ENCODE data around the gene TMEM44. TPM values are rescaled to one million over a fixed set of nuclear protein-coding genes. Genes with fewer than 3 reads are reported as not detected.

The TMEM44 gene
- total RNA-seq, 4 donors from 2014 or later: 4.4 to 8.8 (median 7.4) TPM

DNA sequence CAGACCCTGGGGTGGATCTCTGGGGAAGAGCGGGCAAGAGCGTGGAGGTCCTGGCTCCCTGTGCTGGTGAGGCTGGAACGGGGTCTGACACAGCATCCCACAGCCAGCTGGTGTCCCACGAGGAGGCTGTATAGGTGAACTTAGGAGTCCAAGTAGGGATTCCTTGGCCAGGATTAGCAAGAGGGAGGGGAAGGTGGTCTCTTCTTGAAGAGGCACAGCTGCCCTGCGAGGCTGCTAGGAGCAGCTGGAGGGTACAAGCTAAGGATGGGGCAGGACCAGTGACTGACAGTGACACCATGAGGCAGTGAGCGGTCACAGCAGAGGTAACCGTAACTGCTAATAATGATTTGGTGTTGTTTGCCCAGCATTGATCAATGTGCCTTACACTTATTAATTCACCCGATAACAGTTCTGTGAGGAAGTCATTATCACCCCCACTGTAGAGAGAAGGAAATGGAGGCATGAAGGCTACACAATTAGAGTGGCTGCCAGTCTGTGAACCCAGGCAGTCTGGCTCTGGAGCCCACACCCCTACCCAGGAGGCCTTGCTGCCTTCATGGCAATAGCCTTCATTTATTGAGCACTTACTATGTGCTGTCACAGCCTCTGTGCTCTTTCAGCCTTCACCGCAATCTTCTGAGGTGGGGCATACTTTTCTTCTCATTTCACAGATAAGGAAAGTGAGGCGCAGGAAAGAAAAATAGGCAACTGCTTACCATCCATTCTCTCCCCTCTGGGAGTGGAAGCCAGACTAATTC is 59.4 kb downstream of the TMEM44 start:
- Histone ChIP-seq H3K9me3 (no peaks in the 10 kb centered on the region), H3K27ac (peak overlapping the region in 1 of 4 donors; percentile 52), H3K4me1 (peaks cover 0 to 11% (median 5%) of the 10 kb centered on the region in 3 donors), H3K36me3 (no peaks in the 10 kb centered on the region), H3K27me3 (peaks cover 9% of the 10 kb centered on the region), H3K4me3 (no peak overlapping the region)
- no peak for ATAC-seq
- TF ChIP-seq CTCF (IDR thresholded peaks at IDR 0.05) (peak in 3 of 4 experiments; percentile 19 to 55 (median 19)), EP300 (IDR thresholded peaks at IDR 0.05) (no peak)
- 79 to 80% methylated on average over 3 to 8 of the region's 10 CpGs for WGBS, 2 donors (ENCODE audit: low coverage in 1 of 2)

- no peak for ATAC-seq
- WGBS, 2 donors (ENCODE audit: low coverage in 1 of 2): 76 to 80% methylated on average over 5 to 7 of the region's 16 CpGs
- peaks cover 0 to 11% (median 5%) of the 10 kb centered on the region in 3 donors for H3K4me1 ChIP-seq
Observed at GRCh38 chr3:194572944-194573491, 60.2 kb downstream of the TMEM44 start.

GRCh38 chr3:194572143-194572789 is 61.0 kb downstream of the TMEM44 start:
- Histone ChIP-seq H3K4me1 (peaks cover 0 to 11% (median 5%) of the 10 kb centered on the region in 3 donors), H3K36me3 (no peaks in the 10 kb centered on the region), H3K9me3 (no peaks in the 10 kb centered on the region), H3K4me3 (no peak overlapping the region), H3K27me3 (peaks cover 9% of the 10 kb centered on the region), H3K27ac (peak overlapping the region in 2 of 4 donors; percentile 37 to 60)
- ATAC-seq: peak; percentile 73
- TF ChIP-seq CTCF (IDR thresholded peaks at IDR 0.05): no peak
- no peak for TF ChIP-seq EP300 (IDR thresholded peaks at IDR 0.05)
- peak; percentile 22 for TF ChIP-seq POLR2AphosphoS5 (IDR thresholded peaks at IDR 0.05)
- 31% methylated on average over 5 of the region's 18 CpGs; no CpG with 5 or more reads in 1 of the 2 donors for WGBS, 2 donors (ENCODE audit: low coverage in 1 of 2)

More at GRCh38 chr3:194572944-194573491, 60.2 kb downstream of the TMEM44 start:
- no peaks in the 10 kb centered on the region for H3K9me3 ChIP-seq
- H3K27ac ChIP-seq: peak overlapping the region in 2 of 4 donors; percentile 37 to 60
- H3K4me3 ChIP-seq: no peak overlapping the region
- peaks cover 9% of the 10 kb centered on the region for H3K27me3 ChIP-seq
- no peak for TF ChIP-seq POLR2A (IDR thresholded peaks at IDR 0.05)
- TF ChIP-seq EP300 (IDR thresholded peaks at IDR 0.05): no peak
- no peak for TF ChIP-seq CTCF (IDR thresholded peaks at IDR 0.05)
- no peak for TF ChIP-seq POLR2AphosphoS5 (IDR thresholded peaks at IDR 0.05)
- H3K36me3 ChIP-seq: no peaks in the 10 kb centered on the region

DNA sequence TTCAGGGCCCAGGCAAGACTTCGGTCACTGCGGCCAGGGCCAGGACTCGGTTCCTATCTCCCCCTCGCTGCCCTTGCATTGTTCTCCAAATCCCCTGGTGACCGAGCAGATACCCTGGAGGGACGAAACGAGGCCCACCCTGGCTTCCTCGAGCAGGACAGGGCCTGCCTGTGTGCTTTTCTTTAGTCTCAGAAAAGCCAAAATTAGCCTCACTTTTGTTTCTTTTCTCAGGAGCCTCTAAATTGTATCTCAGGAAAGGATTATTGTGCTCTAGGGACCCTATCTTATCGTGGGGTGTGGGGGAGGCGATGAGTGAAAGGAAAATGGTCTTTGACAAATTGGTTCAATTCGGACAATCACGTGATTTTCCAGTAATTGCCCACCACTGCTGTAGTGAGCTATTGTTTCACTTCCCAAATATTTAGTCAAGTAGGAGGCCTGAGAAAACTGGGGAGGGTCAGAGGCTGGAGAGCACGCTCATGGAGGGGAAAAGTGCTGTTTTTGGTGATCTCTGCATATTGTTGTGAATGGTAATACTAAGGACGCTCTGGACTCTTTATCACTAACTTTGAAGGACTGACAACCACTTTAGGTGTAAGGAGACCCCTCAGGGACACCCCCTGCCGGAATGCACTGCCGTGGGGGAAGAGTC is 61.6 kb downstream of the TMEM44 start:
- Histone ChIP-seq H3K27me3 (peaks cover 9% of the 10 kb centered on the region), H3K9me3 (no peaks in the 10 kb centered on the region), H3K4me1 (peaks cover 0 to 11% (median 5%) of the 10 kb centered on the region in 3 donors), H3K36me3 (no peaks in the 10 kb centered on the region), H3K27ac (peak overlapping the region in 2 of 4 donors; percentile 25 to 60), H3K4me3 (no peak overlapping the region)
- no peak for ATAC-seq
- no peak for TF ChIP-seq POLR2AphosphoS5 (IDR thresholded peaks at IDR 0.05)
- TF ChIP-seq CTCF (IDR thresholded peaks at IDR 0.05): no peak
- no peak for TF ChIP-seq POLR2A (IDR thresholded peaks at IDR 0.05)
- no peak for TF ChIP-seq EP300 (IDR thresholded peaks at IDR 0.05)
- 61 to 78% methylated on average over 6 to 9 of the region's 16 CpGs for WGBS, 2 donors (ENCODE audit: low coverage in 1 of 2)
